Thyroid gland (tissue), 4 donors: ENCODE results near the gene G3BP2. TPM values are rescaled to one million over a fixed set of nuclear protein-coding genes. Genes with fewer than 3 reads are reported as not detected.
"Not testable (repeated sequence)": the region's sequence is repeated elsewhere in the genome, so short reads cannot be mapped to it uniquely, and the experiment has no call there.

Source experiments
- DNase-seq, 2 donors: peaks; one replicate each; pipeline ENCODE4 v3.0.0-alpha.2; 2019
- H3K27ac ChIP-seq, 3 donors: fragments of 200-600 bp; sonication (generic); 1 replicate in 2 of 3; 2 replicates in 1 of 3; pipeline ENCODE4 v1.5.1; 2016 to 2019; ENCODE audit warnings: mild to moderate bottlenecking in 1 of 3, moderate library complexity in 1 of 3
- H3K27me3 ChIP-seq: fragments of 200-600 bp; sonication (generic); one replicate; pipeline ENCODE4 v1.5.1; 2019
- H3K36me3 ChIP-seq, 2 donors: fragments of 200-600 bp; sonication (generic); one replicate each; pipeline ENCODE4 v1.5.1; 2016 to 2019
- H3K4me1 ChIP-seq, 2 donors: fragments of 200-600 bp; sonication (generic); one replicate each; pipeline ENCODE4 v1.5.1; 2017 to 2019
- H3K4me3 ChIP-seq, 3 donors: fragments of 200-600 bp; sonication (generic); replicated peaks in 1 of 3; 1 replicate in 2 of 3; 2 replicates in 1 of 3; pipeline ENCODE4 v1.5.1; 2016; ENCODE audit warnings: mild to moderate bottlenecking in 1 of 3
- H3K9me3 ChIP-seq: fragments of 200-600 bp; sonication (generic); one replicate; pipeline ENCODE4 v1.5.1; 2017
- CTCF ChIP-seq, 6 experiments: fragments of 200-600 bp in 3 of 6; fragments of 450-650 bp in 3 of 6; sonication (generic) in 3 of 6; IDR thresholded peaks; one replicate each; pipeline ENCODE4 v1.5.1; 2016 to 2019; ENCODE audit warnings: antibody characterized with exemption in 6 of 6, mild to moderate bottlenecking in 2 of 6, inconsistent platforms in 1 of 6, moderate library complexity in 1 of 6
- POLR2A ChIP-seq, 2 donors: fragments of 450-650 bp; IDR thresholded peaks; one replicate each; pipeline ENCODE4 v1.6.1; 2017; ENCODE audit warnings: antibody characterized with exemption in 2 of 2, mild to moderate bottlenecking in 2 of 2, moderate library complexity in 1 of 2
- WGBS, 2 donors: methylation state at CpG; one replicate each; pipeline ENCODE4 v1.1.5; 2017; 5-methylcytosine and 5-hydroxymethylcytosine counted together
- intact Hi-C: fragments of 100-400 bp; cut with DNase I; formaldehyde crosslinking; loops from one replicate; pipeline ENCODE4 v1.15.1; 2023
- total RNA-seq, 4 donors: library from RNA; depleted of rRNA; stranded (reverse); fragments of >200 nt; gene quantifications; one replicate each; pipeline ENCODE4 v1.2.3, GENCODE V29; 2016

G3BP2 gene
- total RNA-seq, 4 donors from 2014 or later: 117 to 179 (median 139) TPM

GRCh38 chr4:75696581-75696980 is 23.4 kb upstream of the G3BP2 start:
- H3K36me3 ChIP-seq: no peaks in the 10 kb centered on the region
- TF ChIP-seq POLR2A (IDR thresholded peaks at IDR 0.05) (no peak), CTCF (IDR thresholded peaks at IDR 0.05) (no peak)
- H3K27me3 ChIP-seq: no peaks in the 10 kb centered on the region
- WGBS, 2 donors: 79 to 93% methylated on average over 3 of the region's 3 CpGs
- no peak for DNase-seq
- intact Hi-C loops: no loop called here
- H3K4me3 ChIP-seq: no peak overlapping the region
- H3K4me1 ChIP-seq: peaks cover 0 to 6% of the 10 kb centered on the region in 2 donors
- no peaks in the 10 kb centered on the region for H3K9me3 ChIP-seq
- no peak overlapping the region for H3K27ac ChIP-seq

- intact Hi-C loops: no loop called here
- TF ChIP-seq CTCF (IDR thresholded peaks at IDR 0.05): no peak
- TF ChIP-seq POLR2A (IDR thresholded peaks at IDR 0.05): no peak
- DNase-seq: peak in 1 of 2 donors; percentile 7
- 36 to 41% methylated on average over 3 of the region's 3 CpGs for WGBS, 2 donors
- no peaks in the 10 kb centered on the region for H3K9me3 ChIP-seq
- H3K27ac ChIP-seq: no peak overlapping the region
- H3K27me3 ChIP-seq: no peaks in the 10 kb centered on the region
- H3K36me3 ChIP-seq: no peaks in the 10 kb centered on the region
- H3K4me3 ChIP-seq: no peak overlapping the region
- H3K4me1 ChIP-seq: peaks cover 0 to 6% of the 10 kb centered on the region in 2 donors
Measured at GRCh38 chr4:75696071-75696470, 22.9 kb upstream of the G3BP2 start.

- DNase-seq, H3K27me3 ChIP-seq, H3K9me3 ChIP-seq, H3K27ac ChIP-seq, H3K4me1 ChIP-seq, H3K36me3 ChIP-seq, H3K4me3 ChIP-seq, intact Hi-C loops: not testable (repeated sequence)
- WGBS, 2 donors: 99 to 100% methylated on average over 5 of the region's 5 CpGs
Measured at GRCh38 chr4:75692066-75692465, 18.9 kb upstream of the G3BP2 start.

- H3K27me3 ChIP-seq, H3K9me3 ChIP-seq, H3K4me1 ChIP-seq, H3K36me3 ChIP-seq, H3K27ac ChIP-seq, H3K4me3 ChIP-seq, DNase-seq, intact Hi-C loops: not testable (repeated sequence)
- WGBS, 2 donors: 100% methylated on average over 1 of the region's 1 CpG
Measured at GRCh38 chr4:75687125-75687524, 13.9 kb upstream of the G3BP2 start.

- Histone ChIP-seq H3K9me3 (no peaks in the 10 kb centered on the region), H3K4me1 (no peaks in the 10 kb centered on the region), H3K27me3 (no peaks in the 10 kb centered on the region), H3K4me3 (no peak overlapping the region), H3K27ac (no peak overlapping the region), H3K36me3 (no peaks in the 10 kb centered on the region)
- TF ChIP-seq POLR2A (IDR thresholded peaks at IDR 0.05) (no peak), CTCF (IDR thresholded peaks at IDR 0.05) (no peak)
- intact Hi-C loops: no loop called here
- 84 to 91% methylated on average over 3 of the region's 3 CpGs for WGBS, 2 donors
- no peak for DNase-seq
Measured at GRCh38 chr4:75686346-75686745, 13.1 kb upstream of the G3BP2 start.

- TF ChIP-seq POLR2A (IDR thresholded peaks at IDR 0.05): no peak
- TF ChIP-seq CTCF (IDR thresholded peaks at IDR 0.05): no peak
- intact Hi-C loops: no loop called here
- H3K4me3 ChIP-seq: no peak overlapping the region
- no peaks in the 10 kb centered on the region for H3K4me1 ChIP-seq
- no peaks in the 10 kb centered on the region for H3K27me3 ChIP-seq
- no peaks in the 10 kb centered on the region for H3K36me3 ChIP-seq
- WGBS, 2 donors: 85 to 90% methylated on average over 2 of the region's 2 CpGs
- H3K27ac ChIP-seq: no peak overlapping the region
- DNase-seq: no peak
- H3K9me3 ChIP-seq: no peaks in the 10 kb centered on the region
Measured at GRCh38 chr4:75685546-75686189, 12.5 kb upstream of the G3BP2 start.
